ENCODE results near the gene SLC25A42.

The SLC25A42 gene

DNA sequence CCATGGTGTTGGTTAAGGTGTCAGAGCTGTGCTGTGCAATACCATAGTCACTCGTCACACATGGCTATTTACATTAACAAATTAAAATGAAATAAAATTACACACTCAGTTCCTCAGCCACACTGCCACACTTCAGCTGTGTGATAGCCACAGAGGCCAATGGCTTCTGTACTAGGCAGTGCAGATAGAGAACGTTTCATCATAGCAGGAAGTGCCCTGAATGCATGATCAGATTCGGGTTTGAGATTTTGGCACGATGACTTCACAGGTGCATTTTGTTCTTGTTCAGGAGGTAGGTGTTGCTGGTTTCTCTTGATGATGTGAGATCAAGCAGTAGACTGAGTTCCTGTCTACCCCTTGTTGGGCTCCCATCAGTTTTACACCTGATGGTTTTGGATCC, 23.9 kb upstream of the SLC25A42 start:
- TF ChIP-seq CTCF (IDR thresholded peaks at IDR 0.05; ENCODE audit: low read depth, low read length, missing control alignments) = no peak

GRCh38 chr19:19040417-19040816, 23.4 kb upstream of the SLC25A42 start:
- no peak overlapping the region for H3K4me3 ChIP-seq (replicated peaks; ENCODE audit: low read depth, low read length)
- DNase-seq (ENCODE audit: extremely low read depth, low read depth) = no peak
- no peak for TF ChIP-seq CTCF (IDR thresholded peaks at IDR 0.05; ENCODE audit: low read depth, low read length, missing control alignments)

More for the DNA sequence above, 23.9 kb upstream of the SLC25A42 start:
- no peak for DNase-seq (ENCODE audit: extremely low read depth, low read depth)
- H3K4me3 ChIP-seq (replicated peaks; ENCODE audit: low read depth, low read length) = no peak overlapping the region

GRCh38 chr19:19042732-19043280, 21.0 kb upstream of the SLC25A42 start:
- no peak for DNase-seq (ENCODE audit: extremely low read depth, low read depth)
- no peak overlapping the region for H3K4me3 ChIP-seq (replicated peaks; ENCODE audit: low read depth, low read length)
- no peak for TF ChIP-seq CTCF (IDR thresholded peaks at IDR 0.05; ENCODE audit: low read depth, low read length, missing control alignments)

GRCh38 chr19:19043481-19043880, 20.3 kb upstream of the SLC25A42 start:
- DNase-seq (ENCODE audit: extremely low read depth, low read depth) = no peak
- H3K4me3 ChIP-seq (replicated peaks; ENCODE audit: low read depth, low read length) = no peak overlapping the region
- no peak for TF ChIP-seq CTCF (IDR thresholded peaks at IDR 0.05; ENCODE audit: low read depth, low read length, missing control alignments)

GRCh38 chr19:19043881-19044280, 19.9 kb upstream of the SLC25A42 start:
- TF ChIP-seq CTCF (IDR thresholded peaks at IDR 0.05; ENCODE audit: low read depth, low read length, missing control alignments) = no peak
- DNase-seq (ENCODE audit: extremely low read depth, low read depth) = no peak
- H3K4me3 ChIP-seq (replicated peaks; ENCODE audit: low read depth, low read length) = no peak overlapping the region

- DNase-seq (ENCODE audit: extremely low read depth, low read depth) = no peak
Measured at GRCh38 chr19:19049406-19049805, 14.4 kb upstream of the SLC25A42 start.

More at GRCh38 chr19:19049406-19049805, 14.4 kb upstream of the SLC25A42 start:
- no peak for TF ChIP-seq CTCF (IDR thresholded peaks at IDR 0.05; ENCODE audit: low read depth, low read length, missing control alignments)
- H3K4me3 ChIP-seq (replicated peaks; ENCODE audit: low read depth, low read length) = no peak overlapping the region
